ENCODE measurements around the gene SMIM41. TPM values are rescaled to one million over a fixed set of nuclear protein-coding genes. Genes with fewer than 3 reads are reported as not detected.
A peak's percentile ranks its signal among the peaks of the same experiment; 100 is the strongest.

Gene SMIM41
- total RNA-seq, 6 donors from 2014 or later = 4.7 to 25.1 (median 15.4) TPM

DNA sequence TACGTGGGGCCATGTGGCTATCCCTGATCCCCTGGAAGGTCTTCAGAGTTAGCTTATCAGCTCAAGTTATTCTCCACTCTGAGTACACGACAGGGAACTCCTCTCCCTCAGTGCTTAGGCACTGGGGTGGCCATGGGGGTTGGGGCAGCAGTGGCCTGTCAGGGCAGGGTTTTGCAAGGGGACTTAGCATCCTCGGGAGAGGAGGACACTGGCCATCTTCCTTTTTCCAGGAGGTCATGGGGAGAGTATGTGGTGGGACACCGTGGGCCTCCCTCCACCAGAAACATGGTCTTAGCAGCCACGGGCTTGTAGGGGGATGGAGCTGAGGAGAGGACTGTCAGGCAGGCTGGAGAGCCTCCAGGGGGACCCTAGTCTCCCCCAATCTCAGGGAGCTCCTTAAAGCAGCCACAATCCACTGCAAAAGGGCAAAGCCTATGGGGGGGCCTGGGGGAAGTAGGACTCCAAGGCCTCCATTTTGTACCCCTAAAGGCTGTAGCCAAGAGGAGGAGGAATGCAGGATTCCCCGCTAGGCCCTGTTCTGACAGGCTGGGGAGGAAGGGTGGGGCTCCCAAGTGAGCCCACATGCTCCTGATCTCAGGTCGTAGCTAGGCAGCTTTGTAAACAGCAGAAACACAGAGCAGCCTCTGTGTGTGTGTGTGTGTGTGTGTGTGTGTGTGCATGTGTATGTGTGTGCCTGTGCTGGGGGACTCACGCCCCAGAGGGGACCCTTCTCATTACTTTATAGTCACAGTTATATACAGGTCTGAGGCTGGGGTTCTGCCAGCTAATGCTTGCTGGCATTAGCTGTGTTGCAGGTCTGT is 75.8 kb downstream of the SMIM41 start:
- Histone ChIP-seq H3K27ac (peak overlapping the region; percentile 21 to 79 (median 70)), H3K27me3 (peaks cover 0 to 2% (median 0%) of the 10 kb centered on the region in 4 donors), H3K4me3 (no peak overlapping the region), H3K36me3 (no peaks in the 10 kb centered on the region), H3K9me3 (no peaks in the 10 kb centered on the region), H3K4me1 (peaks cover 27 to 37% (median 33%) of the 10 kb centered on the region in 4 donors)
- TF ChIP-seq POLR2A (IDR thresholded peaks at IDR 0.05) (no peak), POLR2AphosphoS5 (IDR thresholded peaks at IDR 0.05) (peak in 1 of 2 donors; percentile 38), EP300 (IDR thresholded peaks at IDR 0.05) (peak in 1 of 4 donors; percentile 67)
- TF ChIP-seq, protein P1, sequence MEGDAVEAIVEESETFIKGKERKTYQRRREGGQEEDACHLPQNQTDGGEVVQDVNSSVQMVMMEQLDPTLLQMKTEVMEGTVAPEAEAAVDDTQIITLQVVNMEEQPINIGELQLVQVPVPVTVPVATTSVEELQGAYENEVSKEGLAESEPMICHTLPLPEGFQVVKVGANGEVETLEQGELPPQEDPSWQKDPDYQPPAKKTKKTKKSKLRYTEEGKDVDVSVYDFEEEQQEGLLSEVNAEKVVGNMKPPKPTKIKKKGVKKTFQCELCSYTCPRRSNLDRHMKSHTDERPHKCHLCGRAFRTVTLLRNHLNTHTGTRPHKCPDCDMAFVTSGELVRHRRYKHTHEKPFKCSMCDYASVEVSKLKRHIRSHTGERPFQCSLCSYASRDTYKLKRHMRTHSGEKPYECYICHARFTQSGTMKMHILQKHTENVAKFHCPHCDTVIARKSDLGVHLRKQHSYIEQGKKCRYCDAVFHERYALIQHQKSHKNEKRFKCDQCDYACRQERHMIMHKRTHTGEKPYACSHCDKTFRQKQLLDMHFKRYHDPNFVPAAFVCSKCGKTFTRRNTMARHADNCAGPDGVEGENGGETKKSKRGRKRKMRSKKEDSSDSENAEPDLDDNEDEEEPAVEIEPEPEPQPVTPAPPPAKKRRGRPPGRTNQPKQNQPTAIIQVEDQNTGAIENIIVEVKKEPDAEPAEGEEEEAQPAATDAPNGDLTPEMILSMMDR (IDR thresholded peaks at IDR 0.05) = no peak
- 58 to 64% methylated on average over 4 to 8 of the region's 8 CpGs for WGBS, 2 donors
- DNase-seq (peak in 1 of 2 donors; percentile 53), ATAC-seq (ENCODE audit: low FRiP score in 2 of 2) (peak; percentile 26 to 61)

DNA sequence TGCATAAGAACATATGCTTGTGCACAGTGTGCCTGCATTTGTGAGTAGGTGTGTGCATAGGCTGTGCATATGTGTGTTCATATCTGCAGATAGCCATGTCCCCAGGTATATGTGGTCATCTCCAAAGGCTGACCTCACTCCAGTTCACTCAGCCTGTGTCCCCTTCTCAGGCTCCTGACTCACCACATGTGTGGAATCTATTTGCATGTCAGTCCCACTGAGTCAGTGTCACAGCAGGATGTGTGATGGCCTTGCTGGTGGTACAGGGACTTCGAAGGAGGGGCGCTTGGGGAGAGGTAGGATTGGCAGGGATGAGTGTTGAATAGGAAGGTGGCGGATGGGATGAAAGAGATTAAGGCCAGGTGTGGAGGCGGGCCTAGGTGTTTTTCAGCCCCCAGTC is 76.8 kb downstream of the SMIM41 start:
- WGBS, 2 donors = 86 to 87% methylated on average over 4 of the region's 4 CpGs
- H3K4me3 ChIP-seq = no peak overlapping the region
- TF ChIP-seq, protein P1 (IDR thresholded peaks at IDR 0.05) = no peak
- TF ChIP-seq EP300 (IDR thresholded peaks at IDR 0.05) (no peak), POLR2AphosphoS5 (IDR thresholded peaks at IDR 0.05) (no peak), POLR2A (IDR thresholded peaks at IDR 0.05) (no peak)
- H3K36me3 ChIP-seq = no peaks in the 10 kb centered on the region
- DNase-seq (no peak), ATAC-seq (ENCODE audit: low FRiP score in 2 of 2) (no peak)
- H3K27ac ChIP-seq = no peak overlapping the region
- H3K9me3 ChIP-seq = no peaks in the 10 kb centered on the region
- H3K27me3 ChIP-seq = peaks cover 0 to 2% (median 0%) of the 10 kb centered on the region in 4 donors
- peaks cover 22 to 30% (median 28%) of the 10 kb centered on the region in 4 donors for H3K4me1 ChIP-seq

DNA sequence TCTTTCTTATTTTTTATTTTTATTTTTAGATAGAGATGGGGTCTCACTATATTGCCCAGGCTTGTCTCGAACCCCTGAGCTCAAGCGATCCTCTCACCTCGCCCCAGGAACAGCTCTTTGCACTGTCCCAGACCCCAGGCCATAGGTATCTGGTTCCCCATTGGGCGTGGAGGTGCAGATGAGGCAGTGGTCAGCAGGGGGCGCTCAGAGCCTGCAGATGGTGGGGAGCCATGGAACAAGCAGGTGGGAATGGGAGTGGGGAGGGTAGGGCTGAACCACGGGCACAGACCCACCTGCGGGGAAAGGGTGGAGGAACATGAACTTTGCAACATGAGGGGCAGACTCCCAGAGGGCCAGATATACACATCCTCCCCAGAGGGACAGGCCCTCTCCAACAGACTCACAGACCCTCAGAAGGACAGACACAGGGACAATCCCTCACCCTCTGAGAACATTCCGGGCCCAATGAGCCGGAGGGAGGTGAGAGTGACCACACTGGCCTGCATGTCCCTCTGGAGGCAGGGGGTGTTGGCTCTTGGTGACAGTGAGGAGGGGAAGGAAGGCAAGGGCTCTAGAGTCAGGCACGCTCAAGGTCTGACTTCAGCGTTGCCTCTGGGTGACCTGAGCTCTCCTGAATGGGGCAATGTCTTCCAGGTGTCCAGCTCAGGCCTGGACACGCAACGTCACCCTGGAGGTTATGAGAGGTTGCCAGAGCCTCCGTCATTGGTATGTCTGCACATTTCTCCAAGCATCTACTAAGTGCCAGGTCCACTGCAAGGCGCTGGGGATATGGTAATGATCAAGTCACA is 77.5 kb downstream of the SMIM41 start:
- Histone ChIP-seq H3K27me3 (peaks cover 0 to 2% (median 0%) of the 10 kb centered on the region in 4 donors), H3K4me3 (no peak overlapping the region), H3K27ac (no peak overlapping the region), H3K4me1 (peaks cover 16 to 24% (median 21%) of the 10 kb centered on the region in 4 donors), H3K9me3 (no peaks in the 10 kb centered on the region), H3K36me3 (no peaks in the 10 kb centered on the region)
- DNase-seq = peak in 1 of 2 donors; percentile 80
- WGBS, 2 donors = 34 to 42% methylated on average over 5 to 15 of the region's 15 CpGs
- no peak for TF ChIP-seq EP300 (IDR thresholded peaks at IDR 0.05)
- TF ChIP-seq, protein P1 (IDR thresholded peaks at IDR 0.05) = peak; percentile 86 to 96 (median 94)
- no peak for TF ChIP-seq POLR2AphosphoS5 (IDR thresholded peaks at IDR 0.05)
- no peak for TF ChIP-seq POLR2A (IDR thresholded peaks at IDR 0.05)
- ATAC-seq (ENCODE audit: low FRiP score in 2 of 2) = peak; percentile 73 to 80

DNA sequence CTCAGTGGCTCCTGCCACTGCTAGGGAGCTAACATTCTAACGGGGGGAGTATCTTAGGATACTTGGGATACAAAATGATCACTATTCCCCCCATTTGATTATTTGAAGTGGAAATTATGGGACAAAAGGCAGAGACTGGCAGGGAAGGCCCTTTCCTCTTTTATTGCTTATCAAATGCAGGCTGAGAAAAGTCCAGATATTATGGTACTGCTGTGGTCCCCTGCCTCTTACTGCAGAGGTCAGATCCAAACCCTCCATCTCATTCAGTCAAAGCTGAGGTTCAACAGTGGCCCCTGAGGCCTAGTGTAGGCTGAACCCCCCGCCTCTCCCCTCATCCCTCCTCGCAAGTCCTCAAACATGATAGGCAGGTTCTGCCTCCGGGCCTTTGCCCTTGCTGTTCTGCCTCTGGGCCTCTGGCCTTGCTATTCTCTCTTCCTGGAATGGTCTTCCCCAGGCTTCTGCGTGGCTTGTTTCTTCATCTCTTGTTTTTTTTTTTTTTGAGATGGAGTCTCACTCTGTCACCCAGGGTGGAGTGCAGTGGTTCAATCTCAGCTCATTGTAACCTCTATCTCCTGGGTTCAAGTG is 78.2 kb downstream of the SMIM41 start:
- ATAC-seq (ENCODE audit: low FRiP score in 2 of 2) = no peak
- no peaks in the 10 kb centered on the region for H3K27me3 ChIP-seq
- H3K9me3 ChIP-seq = no peaks in the 10 kb centered on the region
- 80 to 84% methylated on average over 5 of the region's 5 CpGs for WGBS, 2 donors
- no peak overlapping the region for H3K27ac ChIP-seq
- no peaks in the 10 kb centered on the region for H3K36me3 ChIP-seq
- no peak for DNase-seq
- H3K4me1 ChIP-seq = peaks cover 9 to 17% (median 14%) of the 10 kb centered on the region in 4 donors
- TF ChIP-seq POLR2AphosphoS5 (IDR thresholded peaks at IDR 0.05) (no peak), EP300 (IDR thresholded peaks at IDR 0.05) (no peak), POLR2A (IDR thresholded peaks at IDR 0.05) (no peak)
- TF ChIP-seq, protein P1 (IDR thresholded peaks at IDR 0.05) = no peak
- H3K4me3 ChIP-seq = no peak overlapping the region

Other genes starting within 250 kb of the SMIM41 start
- gene FIGNL2, start 231.0 kb upstream of the SMIM41 start, total RNA-seq = 1 to 10 TPM in 2 of 6 donors, under 1 TPM in 3, not detected in 1; 0.22 to 1.5 (median 0.39) TPM
- not detected for gene ANKRD33, start 191.6 kb upstream of the SMIM41 start, total RNA-seq
- 100 to 1,000 TPM in 4 of 6 donors, 10 to 100 TPM in 2; 62.9 to 265 (median 180) TPM for gene ACVRL1, start 172.2 kb upstream of the SMIM41 start, total RNA-seq
- gene ACVR1B, start 128.0 kb upstream of the SMIM41 start, total RNA-seq = 10 to 100 TPM; 13.0 to 44.9 (median 23.6) TPM
- gene TAMALIN, start 72.8 kb upstream of the SMIM41 start, total RNA-seq = 100 to 1,000 TPM in 2 of 6 donors, 10 to 100 TPM in 4; 52.3 to 170 (median 73.7) TPM
- 100 to 1,000 TPM in 5 of 6 donors, 10 to 100 TPM in 1; 88.3 to 202 (median 156) TPM for gene NR4A1, start 28.3 kb upstream of the SMIM41 start, total RNA-seq
- 10 to 100 TPM; 17.8 to 74.8 (median 35.9) TPM for gene ATG101, start 9.7 kb upstream of the SMIM41 start, total RNA-seq
- gene KRT80, start 112.3 kb downstream of the SMIM41 start, total RNA-seq = 10 to 100 TPM in 2 of 6 donors, 1 to 10 TPM in 4; 2.1 to 15.2 (median 6.6) TPM
- 1,000 to 10,000 TPM in 2 of 6 donors, 100 to 1,000 TPM in 4; 247 to 1,279 (median 821) TPM for gene KRT7, start 153.5 kb downstream of the SMIM41 start, total RNA-seq
- 1 to 10 TPM in 2 of 6 donors, under 1 TPM in 2, not detected in 2; 0.30 to 1.5 (median 0.93) TPM for gene KRT86, start 194.9 kb downstream of the SMIM41 start, total RNA-seq
- gene KRT81, start 211.8 kb downstream of the SMIM41 start, total RNA-seq = 1 to 10 TPM in 1 of 6 donors, under 1 TPM in 3, not detected in 2; 0.39 to 1.4 (median 0.52) TPM
- not detected for gene KRT83, start 241.7 kb downstream of the SMIM41 start, total RNA-seq